Uterine smooth muscle cell (primary cell): ENCODE data around the gene SYT13. TPM values are rescaled to one million over a fixed set of nuclear protein-coding genes. Genes with fewer than 3 reads are reported as not detected.

Source experiments
- total RNA-seq: library from RNA; depleted of rRNA; stranded (reverse); fragments of >200 nt; gene quantifications from 2 replicates; pipeline ENCODE4 v1.2.3, GENCODE V29; 2014

SYT13 gene, protein sequence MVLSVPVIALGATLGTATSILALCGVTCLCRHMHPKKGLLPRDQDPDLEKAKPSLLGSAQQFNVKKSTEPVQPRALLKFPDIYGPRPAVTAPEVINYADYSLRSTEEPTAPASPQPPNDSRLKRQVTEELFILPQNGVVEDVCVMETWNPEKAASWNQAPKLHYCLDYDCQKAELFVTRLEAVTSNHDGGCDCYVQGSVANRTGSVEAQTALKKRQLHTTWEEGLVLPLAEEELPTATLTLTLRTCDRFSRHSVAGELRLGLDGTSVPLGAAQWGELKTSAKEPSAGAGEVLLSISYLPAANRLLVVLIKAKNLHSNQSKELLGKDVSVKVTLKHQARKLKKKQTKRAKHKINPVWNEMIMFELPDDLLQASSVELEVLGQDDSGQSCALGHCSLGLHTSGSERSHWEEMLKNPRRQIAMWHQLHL
- total RNA-seq = not detected in 2 replicates

DNA sequence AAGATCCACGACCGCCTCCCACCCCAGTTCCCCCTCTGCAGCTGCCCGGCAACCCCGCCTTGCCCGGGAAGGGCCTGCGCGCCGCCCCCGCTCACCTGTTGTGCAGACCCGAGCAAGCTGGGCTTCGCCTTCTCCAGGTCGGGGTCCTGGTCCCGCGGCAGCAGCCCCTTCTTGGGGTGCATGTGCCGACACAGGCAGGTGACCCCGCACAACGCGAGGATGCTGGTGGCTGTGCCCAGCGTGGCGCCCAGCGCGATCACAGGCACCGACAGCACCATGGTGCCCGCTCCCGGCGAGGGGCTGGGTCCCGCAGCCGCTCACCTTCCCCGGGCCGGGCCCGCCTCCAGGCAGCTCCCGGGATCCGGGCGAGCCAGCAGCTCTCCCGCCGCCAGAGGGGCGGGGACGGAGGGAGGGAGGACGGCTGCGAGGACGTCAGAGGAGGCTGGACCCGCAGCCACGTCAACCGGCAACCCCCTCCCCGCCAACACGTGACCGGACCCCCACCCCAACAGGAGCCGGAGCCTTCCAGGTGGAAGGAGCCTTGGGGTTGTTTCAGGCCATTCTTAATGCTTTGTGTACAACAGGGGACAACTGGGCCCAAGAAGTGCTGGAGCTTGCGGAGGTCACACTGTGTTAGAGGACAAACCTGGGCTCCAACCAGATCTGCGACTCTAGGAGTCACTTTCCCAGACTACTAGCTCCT lies at the start of gene SYT13:
TSS of gene SYT13 (minus strand) at position 412 of the 703 bp plus-strand sequence. CDS start at position 278, 134 bp downstream.

Other genes with a start within 250 kb of the SYT13 start
- 2.9 and 3.8 TPM in 2 replicates for gene PRDM11, start 139.7 kb downstream of the SYT13 start, total RNA-seq